Measurements from ENCODE around the gene FCRL5. TPM values are rescaled to one million over a fixed set of nuclear protein-coding genes. Genes with fewer than 3 reads are reported as not detected.
A peak's percentile ranks its signal among the peaks of the same experiment; 100 is the strongest.

The FCRL5 gene
- total and polyA plus RNA-seq, 10 of the 15 experiments (the other 5 are each of a cell fraction or from before 2014, with no cell fraction given), result 1.1 to 136 (median 7.0) TPM

DNA sequence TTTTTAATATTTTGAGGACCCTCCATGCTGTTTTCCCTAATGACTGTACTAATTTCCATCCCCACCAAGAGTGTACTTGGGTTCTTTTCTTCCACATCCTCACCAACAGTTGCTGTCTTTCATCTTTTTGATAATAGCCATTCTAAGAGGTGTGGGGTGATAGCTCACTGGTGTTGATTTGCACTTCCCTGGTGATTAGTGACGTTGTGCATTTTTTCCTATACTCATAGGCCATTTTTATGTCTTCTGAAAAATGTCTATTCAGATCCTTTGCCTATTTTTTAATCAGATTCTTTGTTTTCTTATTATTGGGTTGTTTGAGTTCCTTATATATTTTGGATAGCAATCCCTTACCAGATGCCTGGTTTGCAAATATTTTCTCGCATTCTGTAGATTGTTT is 64.2 kb downstream of the FCRL5 start:
- Histone ChIP-seq H3K4me3 (no peak overlapping the region), H3K4me1 (ENCODE audit: control insufficient read depth, insufficient read depth, low read length) (no peaks in the 10 kb centered on the region), H3K36me3 (ENCODE audit: control insufficient read depth in 2 of 2, insufficient read depth in 2 of 2, low read length in 1 of 2) (no peaks in the 10 kb centered on the region), H3K79me2 (ENCODE audit: control insufficient read depth, insufficient read depth, low read length) (no peaks in the 10 kb centered on the region), H4K20me1 (ENCODE audit: control insufficient read depth, insufficient read depth) (no peaks in the 10 kb centered on the region), H3K27ac (ENCODE audit: control insufficient read depth, insufficient read depth) (no peak overlapping the region), H3K4me2 (ENCODE audit: control insufficient read depth, insufficient read depth) (no peak overlapping the region), H2AFZ (ENCODE audit: control insufficient read depth, low read depth, low read length) (no peak overlapping the region), H3K9me3 (replicated peaks; ENCODE audit: control insufficient read depth, insufficient read depth, low read length) (no peaks in the 10 kb centered on the region), H3K9ac (ENCODE audit: control insufficient read depth, insufficient read depth, low read length) (no peak overlapping the region), H3K27me3 (replicated peaks in 1 of 2; ENCODE audit: control insufficient read depth in 2 of 2, insufficient read depth in 2 of 2, low read length in 1 of 2) (no peaks in the 10 kb centered on the region)
- WGBS (ENCODE audit: insufficient coverage, insufficient replicate concordance, low lambda C conversion rate, missing lambda C conversion rate), result 13% methylated on average over 2 of the region's 2 CpGs
- ChIA-PET SMC1A (ENCODE audit: uncharacterized antibody, unreplicated experiment) (interaction anchor here (0.8 to 9.7 kb wide), 5 partner anchors 89 to 292 kb away, joined by 3 to 103 read pairs (median 38); no protein-coding TSS in a partner anchor), RAD21 (ENCODE audit: unreplicated experiment) (interaction anchor here (1.0 to 4.9 kb wide), 4 partner anchors 73 to 292 kb away, joined by 3 to 52 read pairs (median 6); no protein-coding TSS in a partner anchor), POLR2A (no interaction called here), CTCF (interaction anchor here (1.2 to 11.7 kb wide), 9 partner anchors 8 to 317 kb away, joined by 3 to 146 read pairs (median 14); no protein-coding TSS in a partner anchor)
- ATAC-seq (no peak), FAIRE-seq (no peak), DNase-seq (ENCODE audit: low read depth, low spot score) (no peak)
- TF ChIP-seq IRF5 (IDR thresholded peaks at IDR 0.05; ENCODE audit: borderline replicate concordance) (no peak), RFX5 (IDR thresholded peaks at IDR 0.05; ENCODE audit: low read depth, low read length) (peak; percentile 90)
- intact Hi-C loops (cut with micrococcal nuclease; ENCODE audit: unreplicated experiment), result loop anchor here (2.0 kb wide), 2 partner anchors 295 to 317 kb away; no protein-coding TSS in a partner anchor
- BruUV-seq (replicated peaks), result no TSS peak
- in situ Hi-C loops (cut with MboI), result no loop called here

DNA sequence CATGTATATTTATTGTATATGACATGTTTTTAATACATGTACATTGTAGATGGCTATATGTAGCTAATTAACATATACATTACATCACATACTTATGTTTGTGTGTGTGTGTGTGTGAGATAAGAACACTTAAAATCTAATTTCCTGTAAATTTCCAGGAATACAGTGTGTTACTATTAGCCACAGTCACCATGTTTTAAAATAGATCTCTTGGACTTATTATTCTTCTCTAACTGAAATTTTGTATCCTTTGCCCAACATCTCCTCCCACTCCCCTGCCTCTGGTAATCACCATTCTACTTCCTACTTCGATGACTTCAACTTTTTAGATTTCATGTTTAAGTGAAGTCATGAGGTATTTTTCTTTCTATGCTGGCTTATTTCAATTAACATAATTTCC is 64.8 kb downstream of the FCRL5 start:
- DNase-seq (ENCODE audit: low read depth, low spot score) (no peak), ATAC-seq (no peak), FAIRE-seq (no peak)
- no TSS peak for BruUV-seq (replicated peaks)
- Histone ChIP-seq H2AFZ (ENCODE audit: control insufficient read depth, low read depth, low read length) (no peak overlapping the region), H3K9me3 (replicated peaks; ENCODE audit: control insufficient read depth, insufficient read depth, low read length) (no peaks in the 10 kb centered on the region), H3K4me1 (ENCODE audit: control insufficient read depth, insufficient read depth, low read length) (no peaks in the 10 kb centered on the region), H3K27ac (ENCODE audit: control insufficient read depth, insufficient read depth) (no peak overlapping the region), H4K20me1 (ENCODE audit: control insufficient read depth, insufficient read depth) (no peaks in the 10 kb centered on the region), H3K36me3 (ENCODE audit: control insufficient read depth in 2 of 2, insufficient read depth in 2 of 2, low read length in 1 of 2) (no peaks in the 10 kb centered on the region), H3K27me3 (replicated peaks in 1 of 2; ENCODE audit: control insufficient read depth in 2 of 2, insufficient read depth in 2 of 2, low read length in 1 of 2) (0 out of 4 replicates have a peak, but pooled peaks cover 0 to 2% of the 10 kb centered on the region in 2 experiments), H3K79me2 (ENCODE audit: control insufficient read depth, insufficient read depth, low read length) (no peaks in the 10 kb centered on the region), H3K9ac (ENCODE audit: control insufficient read depth, insufficient read depth, low read length) (no peak overlapping the region), H3K4me2 (ENCODE audit: control insufficient read depth, insufficient read depth) (no peak overlapping the region), H3K4me3 (no peak overlapping the region)
- TF ChIP-seq CBX3 (IDR thresholded peaks at IDR 0.05; ENCODE audit: borderline replicate concordance, low read depth) (no peak), NR2C1 (IDR thresholded peaks at IDR 0.05) (no peak), SMC3 (IDR thresholded peaks at IDR 0.05; ENCODE audit: borderline replicate concordance, low read length) (no peak), HDAC6 (IDR thresholded peaks at IDR 0.05; ENCODE audit: unreplicated experiment) (no peak), FOXM1 (IDR thresholded peaks at IDR 0.05; ENCODE audit: low read depth, low read length) (no peak), WRNIP1 (IDR thresholded peaks at IDR 0.05; ENCODE audit: borderline replicate concordance, low read depth, low read length) (no peak), USF1 (IDR thresholded peaks at IDR 0.05; ENCODE audit: borderline replicate concordance, extremely low read length, insufficient read depth, low read depth, low read length) (no peak), SRF (IDR thresholded peaks at IDR 0.05; ENCODE audit: low read depth in 2 of 2, low read length in 2 of 2) (no peak), POLR2AphosphoS5 (IDR thresholded peaks at IDR 0.05; ENCODE audit: low read length) (no peak), RELA (IDR thresholded peaks at IDR 0.05; ENCODE audit: borderline replicate concordance, partially characterized antibody) (no peak), RB1 (IDR thresholded peaks at IDR 0.05; ENCODE audit: borderline replicate concordance) (no peak), E2F4 (IDR thresholded peaks at IDR 0.05; ENCODE audit: low read depth, low read length) (no peak)
- ChIA-PET POLR2A (no interaction called here), CTCF (interaction anchor here (0.5 to 11.7 kb wide), 15 partner anchors 9 to 364 kb away, joined by 3 to 146 read pairs (median 4); no protein-coding TSS in a partner anchor), RAD21 (ENCODE audit: unreplicated experiment) (interaction anchor here (1.0 to 4.9 kb wide), 9 partner anchors 83 to 397 kb away, joined by 3 to 52 read pairs (median 5); no protein-coding TSS in a partner anchor), SMC1A (ENCODE audit: uncharacterized antibody, unreplicated experiment) (interaction anchor here (0.5 to 9.7 kb wide), 15 partner anchors 8 to 314 kb away, joined by 3 to 103 read pairs (median 3); no protein-coding TSS in a partner anchor)
- in situ Hi-C loops (cut with MboI) (no loop called here), intact Hi-C loops (cut with micrococcal nuclease; ENCODE audit: unreplicated experiment) (no loop called here)
- WGBS (ENCODE audit: insufficient coverage, insufficient replicate concordance, low lambda C conversion rate, missing lambda C conversion rate), result 23% methylated on average over 1 of the region's 1 CpG

Data from GM12878 (cell line).